Gastrocnemius medialis (tissue), 4 donors: ENCODE measurements around the gene GTSF1L.

ENCODE experiments used
- POLR2A ChIP-seq, 2 donors: fragments of 450-650 bp; IDR thresholded peaks; one replicate each; pipeline ENCODE4 v1.6.1; 2017; ENCODE audit warnings: antibody characterized with exemption in 2 of 2, mild to moderate bottlenecking in 2 of 2, moderate library complexity in 2 of 2
- TF ChIP-seq, protein P1 (sequence below), 5 experiments: fragments of 450-650 bp in 3 of 5; fragments of 200-600 bp in 2 of 5; sonication (generic) in 2 of 5; IDR thresholded peaks in 4 of 5; conservative IDR thresholded peaks in 1 of 5; 1 replicate in 4 of 5; 2 replicates in 1 of 5; pipeline ENCODE4 v1.5.1; 2016 to 2019; ENCODE audit warnings: antibody characterized with exemption in 5 of 5, mild to moderate bottlenecking in 3 of 5, moderate library complexity in 3 of 5

DNA sequence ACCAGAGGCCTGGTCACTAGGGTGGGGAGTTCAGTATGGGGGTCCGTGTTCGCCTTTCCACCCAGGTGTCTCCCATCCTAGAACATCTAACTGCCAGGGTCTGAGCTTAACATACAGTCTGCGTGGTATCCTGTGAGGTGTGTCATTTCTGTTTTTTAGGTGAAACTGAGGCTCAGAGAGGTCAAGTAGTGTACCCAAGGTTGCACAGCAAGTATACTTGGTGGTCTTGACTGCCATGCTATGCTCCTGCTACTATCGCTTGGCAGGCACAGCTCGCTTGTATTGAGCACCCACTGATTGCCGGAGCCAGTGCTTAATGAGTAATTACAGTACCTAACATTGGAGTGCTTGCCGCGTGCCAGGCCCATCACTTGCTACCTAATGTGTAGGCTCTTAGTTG is 26.2 kb downstream of the GTSF1L start:
- TF ChIP-seq, protein P1, sequence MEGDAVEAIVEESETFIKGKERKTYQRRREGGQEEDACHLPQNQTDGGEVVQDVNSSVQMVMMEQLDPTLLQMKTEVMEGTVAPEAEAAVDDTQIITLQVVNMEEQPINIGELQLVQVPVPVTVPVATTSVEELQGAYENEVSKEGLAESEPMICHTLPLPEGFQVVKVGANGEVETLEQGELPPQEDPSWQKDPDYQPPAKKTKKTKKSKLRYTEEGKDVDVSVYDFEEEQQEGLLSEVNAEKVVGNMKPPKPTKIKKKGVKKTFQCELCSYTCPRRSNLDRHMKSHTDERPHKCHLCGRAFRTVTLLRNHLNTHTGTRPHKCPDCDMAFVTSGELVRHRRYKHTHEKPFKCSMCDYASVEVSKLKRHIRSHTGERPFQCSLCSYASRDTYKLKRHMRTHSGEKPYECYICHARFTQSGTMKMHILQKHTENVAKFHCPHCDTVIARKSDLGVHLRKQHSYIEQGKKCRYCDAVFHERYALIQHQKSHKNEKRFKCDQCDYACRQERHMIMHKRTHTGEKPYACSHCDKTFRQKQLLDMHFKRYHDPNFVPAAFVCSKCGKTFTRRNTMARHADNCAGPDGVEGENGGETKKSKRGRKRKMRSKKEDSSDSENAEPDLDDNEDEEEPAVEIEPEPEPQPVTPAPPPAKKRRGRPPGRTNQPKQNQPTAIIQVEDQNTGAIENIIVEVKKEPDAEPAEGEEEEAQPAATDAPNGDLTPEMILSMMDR (IDR thresholded peaks at IDR 0.05 in 4 of 5, conservative IDR thresholded peaks at IDR 0.05 in 1 of 5), result no peak
- no peak for TF ChIP-seq POLR2A (IDR thresholded peaks at IDR 0.05)
